NCI-H128 (cell line): ENCODE measurements around the gene NTF3.
A peak's percentile ranks its signal among the peaks of the same experiment; 100 is the strongest.

Source experiments
- DNase-seq: peaks from one replicate; lab custom pipeline; 2025; ENCODE audit not compliant: unreplicated experiment; lab: John Stamatoyannopoulos, UW

Gene NTF3

DNA sequence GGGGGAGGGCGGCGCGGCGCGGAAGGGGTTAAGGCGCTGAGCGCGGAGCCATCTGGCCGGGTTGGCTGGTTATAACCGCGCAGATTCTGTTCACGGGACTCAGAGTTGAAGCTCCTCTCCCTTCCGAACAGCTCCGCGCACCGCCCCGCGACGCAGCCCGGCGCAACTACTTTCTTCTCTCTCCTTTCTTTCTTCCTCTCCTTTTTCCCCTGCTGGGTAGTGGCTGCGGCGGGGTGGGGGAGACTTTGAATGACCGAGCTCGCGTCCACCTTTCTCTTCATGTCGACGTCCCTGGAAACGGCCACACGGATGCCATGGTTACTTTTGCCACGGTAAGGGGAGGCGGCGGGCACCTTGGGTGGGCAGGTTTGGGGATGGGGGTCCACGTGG, at the start of gene NTF3:
NTF3 (plus strand) TSS at position 98 of the 390 bp plus-strand sequence; CDS start at position 315, 217 bp downstream.
- DNase-seq, result no peak

DNA sequence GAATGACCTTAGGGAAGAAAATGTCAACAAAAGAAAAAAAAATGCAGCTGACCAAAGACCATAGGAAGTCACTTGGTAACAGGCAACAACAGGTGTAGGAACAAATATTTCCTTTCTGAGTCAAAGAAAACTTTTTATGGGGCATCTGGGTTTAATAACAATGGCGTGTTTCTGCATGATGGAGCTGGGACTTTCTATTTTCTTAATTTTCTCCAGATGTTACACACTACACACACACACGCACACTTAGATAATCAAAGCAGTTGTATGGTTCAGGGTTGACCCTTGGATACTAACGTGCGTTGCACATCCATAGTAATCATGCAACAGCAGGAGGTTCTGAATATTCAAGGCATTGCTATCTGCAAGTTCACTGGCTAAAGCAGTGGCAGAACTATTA, 47.9 kb upstream of the NTF3 start:
- DNase-seq, result no peak

DNA sequence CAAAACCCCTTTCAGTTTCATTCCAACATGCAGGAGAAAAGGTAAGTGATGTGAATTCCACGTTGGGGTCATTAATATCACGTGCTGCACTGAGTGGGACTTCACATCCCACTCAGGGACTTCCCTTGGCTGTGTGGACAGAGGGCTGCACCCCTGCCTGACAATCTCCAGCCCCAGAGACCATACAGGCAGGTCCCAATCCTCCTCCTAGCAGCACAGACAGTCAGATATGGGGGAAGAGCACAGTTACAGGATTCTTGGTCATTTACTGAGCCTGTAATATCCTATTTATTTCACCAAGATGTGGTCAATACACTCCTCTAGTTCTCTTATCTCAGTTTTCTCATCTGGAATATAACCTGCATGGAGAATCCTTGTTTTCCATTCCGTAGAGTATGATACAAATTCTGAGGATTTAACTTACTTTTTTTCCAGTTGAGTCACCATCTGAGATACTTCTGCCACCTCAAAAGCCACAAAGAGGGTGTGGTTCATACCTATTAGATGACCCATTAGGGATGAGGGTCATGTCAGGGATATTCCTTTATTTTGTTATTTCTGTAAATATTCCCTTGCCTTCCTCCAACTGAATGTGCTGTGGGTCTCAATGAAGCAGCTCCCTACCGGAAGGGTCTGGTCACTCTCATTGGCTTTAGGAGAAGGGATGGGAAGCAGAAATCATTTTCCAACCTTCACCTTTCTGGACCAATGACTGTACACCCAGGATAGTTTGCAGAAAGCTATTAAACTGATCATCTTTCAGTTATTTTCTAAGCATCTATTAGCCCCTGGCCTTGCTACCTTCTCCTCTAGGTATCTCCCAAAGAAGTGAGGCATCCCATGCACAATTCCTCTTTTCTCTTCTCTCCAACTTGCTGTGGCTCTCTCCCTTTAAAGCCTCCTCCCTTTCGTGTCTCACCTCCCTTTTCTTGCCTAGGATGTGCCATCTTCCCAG, 43.0 kb upstream of the NTF3 start:
- DNase-seq, result no peak

DNA sequence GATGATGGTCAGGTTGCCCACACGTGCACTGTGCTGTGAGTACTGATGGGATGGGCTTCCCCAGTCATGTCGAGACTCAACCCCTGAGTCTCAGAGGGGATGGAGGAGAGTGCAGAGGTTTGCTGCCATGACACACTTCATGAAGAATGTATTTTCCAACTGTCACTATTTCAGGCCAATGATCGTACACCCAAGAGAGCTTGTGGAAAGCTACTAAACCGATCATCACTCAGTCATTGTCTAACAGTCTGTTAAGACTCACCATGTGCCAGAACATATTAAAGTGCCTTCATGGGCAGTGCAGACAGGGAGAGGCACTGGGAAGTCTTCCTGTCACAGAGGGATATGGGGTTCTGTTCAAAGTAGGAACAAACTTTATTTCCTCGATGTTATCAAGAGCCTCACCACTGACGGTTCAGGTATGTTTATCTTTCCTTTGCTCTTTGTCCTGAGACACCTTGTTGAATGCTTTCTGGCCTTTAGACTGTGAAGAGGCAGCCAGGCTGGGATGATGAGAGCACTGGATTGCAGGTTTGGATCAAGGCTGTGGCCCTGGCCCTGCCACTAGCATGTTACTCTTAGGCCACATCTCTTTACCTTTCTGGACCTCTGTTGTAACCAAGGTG, 41.6 kb upstream of the NTF3 start:
- DNase-seq, result no peak

DNA sequence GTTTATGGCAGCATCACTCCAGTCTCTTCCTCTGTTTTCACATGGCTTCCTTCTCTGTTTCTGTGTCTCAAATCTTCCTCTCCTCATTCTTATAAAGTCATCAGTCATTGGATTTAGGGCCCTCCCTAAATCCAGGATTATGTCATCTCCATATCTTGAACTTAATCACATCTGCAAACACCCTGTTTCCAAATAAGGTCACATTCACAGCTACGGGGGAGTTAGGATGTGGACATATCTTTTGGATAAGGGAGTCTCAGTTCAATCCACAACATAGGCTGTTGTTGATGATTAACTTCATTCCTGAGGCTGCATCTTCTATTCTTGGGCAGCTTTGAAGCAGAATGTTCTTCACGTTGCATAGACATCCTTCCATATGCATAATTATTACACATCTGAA, 40.3 kb upstream of the NTF3 start:
- no peak for DNase-seq

DNA sequence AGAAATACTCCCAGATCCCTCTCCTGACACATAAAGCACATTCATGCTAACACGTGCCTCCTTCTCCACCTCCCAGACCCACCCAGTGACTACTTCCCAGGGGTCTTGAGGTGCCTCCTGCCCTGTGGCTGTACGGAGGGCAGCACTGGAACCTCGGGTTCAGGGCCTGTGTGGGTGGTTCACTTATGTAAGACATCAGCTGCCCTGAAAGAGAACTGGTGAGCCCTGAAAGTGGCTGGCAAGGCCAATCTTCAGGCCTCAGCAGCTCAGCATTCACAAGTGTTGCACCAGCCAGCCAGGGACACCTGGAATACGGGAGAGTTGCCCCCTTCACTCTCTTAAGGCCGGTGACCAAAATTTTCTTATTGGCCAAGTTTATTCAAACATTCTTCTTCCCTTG, 38.9 kb upstream of the NTF3 start:
- no peak for DNase-seq

DNA sequence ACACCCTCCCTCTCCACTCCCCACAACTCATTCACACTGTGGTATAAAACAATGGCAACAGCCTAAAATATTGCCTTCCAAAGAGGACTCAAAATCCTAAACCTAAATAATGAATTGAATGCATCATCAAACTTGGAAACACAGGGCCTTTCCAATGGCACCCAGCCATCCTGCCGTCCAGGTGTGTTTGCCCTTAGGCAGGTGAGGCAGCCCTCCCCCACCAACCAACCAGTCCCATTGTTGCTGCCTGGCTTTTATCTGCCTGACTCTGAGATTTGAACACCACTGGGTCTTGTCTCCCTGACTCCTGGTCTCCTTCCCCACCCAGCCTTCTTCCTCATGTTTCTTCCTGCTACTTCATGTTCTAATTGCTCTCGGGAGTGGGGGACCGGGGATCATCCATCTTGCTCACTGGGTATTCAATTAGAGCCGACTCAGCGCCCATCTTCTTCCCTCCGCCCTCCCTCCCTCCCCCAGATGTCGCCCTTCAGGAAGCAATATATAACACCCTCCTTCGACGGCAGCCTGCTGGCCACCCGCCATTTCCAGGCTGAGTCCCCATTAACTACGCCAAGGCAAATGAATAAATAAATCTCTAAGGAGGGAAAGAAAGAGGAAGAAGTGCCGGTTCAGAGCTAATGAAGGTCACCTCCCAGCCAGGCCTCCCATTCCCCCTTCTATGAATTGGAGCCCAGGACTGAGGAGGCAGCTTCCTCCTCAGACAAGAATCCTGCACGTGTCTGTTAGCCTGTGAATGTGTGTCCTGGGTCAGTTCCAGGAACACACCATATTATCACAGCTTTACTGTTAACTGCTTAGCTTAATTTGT, 36.3 kb upstream of the NTF3 start:
- no peak for DNase-seq

DNA sequence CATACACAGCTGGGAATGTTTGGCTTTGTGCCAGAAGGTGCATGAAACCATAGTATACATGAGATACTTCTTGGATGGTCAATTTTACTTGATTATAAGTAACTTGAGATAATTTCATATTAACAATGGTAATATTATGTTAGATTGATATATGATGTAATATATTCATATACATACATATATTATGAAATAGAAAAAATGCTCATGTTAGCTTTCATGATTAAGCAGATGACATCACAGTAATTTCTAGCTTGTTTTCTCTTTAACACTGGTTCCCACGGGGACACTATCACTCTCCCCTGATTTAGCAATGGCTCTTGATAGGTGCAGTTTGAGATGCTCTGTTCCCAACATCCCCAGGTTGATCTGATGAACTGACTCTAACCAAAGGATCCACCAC, 35.4 kb upstream of the NTF3 start:
- DNase-seq, result no peak

DNA sequence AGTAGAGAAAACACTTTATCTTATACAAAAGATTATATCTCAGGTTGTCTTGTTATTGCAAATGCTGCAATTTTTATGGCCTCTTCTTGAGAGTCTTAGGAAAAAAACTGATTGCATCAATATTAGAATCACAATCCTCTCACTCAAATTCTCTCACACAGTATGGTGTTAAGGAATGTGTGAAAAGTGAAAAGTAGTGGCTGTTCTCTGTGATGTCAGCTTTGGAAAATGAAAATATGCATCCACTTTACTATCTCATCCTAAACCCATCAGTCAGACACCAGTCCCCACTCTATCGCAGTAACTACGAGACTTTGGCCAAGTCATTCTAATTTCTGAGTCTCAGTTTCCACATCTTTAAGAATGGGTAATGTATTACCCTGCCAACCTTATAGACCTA, 32.6 kb upstream of the NTF3 start:
- no peak for DNase-seq

DNA sequence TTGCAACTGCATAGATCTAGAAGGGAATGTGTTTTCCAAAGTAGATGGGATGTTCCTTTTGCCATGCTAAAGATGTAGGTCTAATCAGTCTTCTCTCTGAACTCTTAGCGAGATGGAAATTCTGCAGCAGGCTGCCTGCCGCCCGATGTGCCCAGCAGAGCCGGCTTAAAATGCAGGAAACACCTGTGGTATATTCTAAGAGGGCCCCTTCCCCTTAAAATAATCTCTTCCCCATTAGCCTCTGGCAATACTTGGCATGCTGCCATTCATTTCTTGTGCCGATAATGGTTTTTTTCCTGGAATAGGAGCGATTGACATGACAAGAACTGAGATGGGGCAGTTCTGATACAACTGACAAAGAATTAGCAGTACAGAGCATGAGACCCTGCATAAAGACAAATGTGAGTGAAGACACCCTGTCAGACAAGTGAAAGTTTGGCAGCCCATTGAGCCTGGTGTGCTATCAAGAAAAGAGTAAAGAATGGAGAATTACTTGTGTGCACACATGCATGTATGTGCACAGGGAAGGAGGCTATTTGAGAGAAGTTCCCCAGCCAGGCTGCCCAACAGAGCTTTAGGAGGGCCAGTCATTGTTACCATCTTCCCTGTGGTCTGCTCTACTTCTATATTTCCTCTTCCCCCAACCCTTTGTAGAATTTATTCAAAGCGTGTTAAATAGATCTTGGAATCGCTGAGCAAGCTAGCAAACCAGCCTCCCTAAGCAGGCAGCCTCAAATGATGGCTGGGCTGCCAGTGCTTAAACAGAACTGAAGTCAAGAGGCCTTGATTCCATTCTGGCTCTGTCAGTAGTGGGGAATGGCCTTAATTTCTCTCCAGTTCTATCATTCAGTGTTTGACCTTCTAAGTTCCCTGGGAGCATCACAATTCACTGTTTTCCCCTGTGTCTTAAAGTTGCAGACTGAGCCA, 29.6 kb upstream of the NTF3 start:
- no peak for DNase-seq

DNA sequence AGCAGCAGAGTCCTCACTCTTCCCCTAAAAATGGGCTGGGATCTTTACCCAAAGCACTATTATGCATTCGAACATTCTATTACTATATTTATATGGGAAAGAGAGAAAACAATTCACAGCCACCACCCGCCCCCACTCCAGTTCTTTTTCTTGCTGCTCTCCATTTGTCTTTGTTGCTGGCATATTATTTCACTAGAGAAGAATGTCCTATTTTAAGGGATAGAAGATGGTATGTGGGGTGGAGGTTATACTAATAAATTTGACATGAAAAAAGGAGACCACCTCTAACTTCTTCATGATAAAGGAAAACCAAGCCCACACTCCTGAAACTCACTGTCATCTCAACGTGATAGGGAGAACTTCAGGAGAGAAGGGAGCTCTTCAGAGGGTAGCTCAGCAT, 28.5 kb upstream of the NTF3 start:
- DNase-seq, result no peak

DNA sequence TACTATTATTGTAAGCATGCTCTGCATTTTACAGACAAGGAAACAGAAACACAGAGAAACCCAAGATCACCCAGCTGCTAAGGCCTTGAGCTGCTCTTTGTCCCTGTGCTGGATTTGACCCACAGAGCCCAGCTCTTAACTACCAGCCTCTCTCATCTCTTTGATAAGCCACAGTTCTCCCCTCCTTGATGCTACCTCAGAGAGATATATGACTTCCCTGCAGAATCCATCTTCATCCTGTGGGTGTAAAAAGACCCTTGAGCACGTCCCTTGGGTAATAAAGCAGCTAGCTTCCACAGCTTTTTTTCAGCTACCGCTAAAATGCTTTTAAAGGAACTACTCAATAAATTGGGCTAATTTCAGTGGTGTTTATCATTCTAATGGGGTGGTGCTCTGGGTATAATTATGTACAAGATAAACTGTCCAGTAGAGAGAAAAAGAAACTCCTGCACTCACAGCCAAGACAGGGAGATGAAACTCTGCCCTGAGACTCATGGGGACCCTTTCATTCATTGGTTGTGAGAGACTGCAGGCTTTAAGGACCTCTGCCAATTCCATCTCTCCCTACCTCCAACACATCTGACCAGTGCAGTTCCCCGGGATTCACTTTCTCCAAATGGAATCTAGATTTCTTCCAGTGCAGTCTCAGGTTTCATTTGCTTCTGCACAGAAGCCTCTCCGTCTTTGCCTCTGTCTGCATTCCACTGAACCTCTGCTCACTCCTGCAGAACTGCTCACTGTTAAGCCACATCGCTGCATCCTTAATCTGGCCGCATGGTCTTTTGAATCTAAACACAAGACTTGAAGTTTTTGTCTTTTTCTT, 24.7 kb upstream of the NTF3 start:
- no peak for DNase-seq

DNA sequence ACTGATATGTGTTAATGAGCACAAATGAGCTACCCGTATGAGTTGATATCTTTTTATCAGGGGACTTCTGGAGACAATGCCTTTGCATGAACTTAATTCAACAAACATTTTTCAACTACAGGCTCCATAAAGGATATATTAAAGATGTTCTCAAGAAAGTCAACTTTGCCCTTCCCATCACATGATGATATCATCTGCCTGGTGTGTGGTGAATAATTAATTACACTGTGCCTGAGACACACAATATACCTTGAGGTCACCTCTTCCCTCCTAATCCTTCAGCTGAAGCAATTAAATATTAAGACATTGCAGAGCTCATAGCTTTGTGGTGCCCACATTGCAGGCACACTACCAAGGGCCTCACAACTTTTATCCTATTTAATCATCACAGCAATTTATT, 22.3 kb upstream of the NTF3 start:
- DNase-seq, result no peak

DNA sequence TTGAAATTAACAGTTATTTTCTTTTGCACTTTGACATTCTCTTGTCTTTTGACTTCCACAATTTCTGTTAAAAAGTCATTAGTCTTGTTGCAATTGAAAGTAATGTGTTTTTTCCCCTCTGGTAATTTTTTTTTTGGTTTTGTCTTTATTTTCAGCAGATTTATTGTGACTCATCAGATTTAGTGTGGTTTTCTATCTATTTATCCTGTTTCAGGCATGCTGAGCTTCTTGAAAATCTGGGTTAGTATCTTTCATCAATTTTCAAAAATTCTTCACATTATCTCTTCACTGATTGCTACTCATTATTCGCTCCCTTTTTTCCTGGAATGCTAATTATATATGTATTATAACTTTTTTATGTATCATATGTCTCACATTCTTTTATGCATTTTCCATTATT, 15.3 kb upstream of the NTF3 start:
- DNase-seq, result no peak

DNA sequence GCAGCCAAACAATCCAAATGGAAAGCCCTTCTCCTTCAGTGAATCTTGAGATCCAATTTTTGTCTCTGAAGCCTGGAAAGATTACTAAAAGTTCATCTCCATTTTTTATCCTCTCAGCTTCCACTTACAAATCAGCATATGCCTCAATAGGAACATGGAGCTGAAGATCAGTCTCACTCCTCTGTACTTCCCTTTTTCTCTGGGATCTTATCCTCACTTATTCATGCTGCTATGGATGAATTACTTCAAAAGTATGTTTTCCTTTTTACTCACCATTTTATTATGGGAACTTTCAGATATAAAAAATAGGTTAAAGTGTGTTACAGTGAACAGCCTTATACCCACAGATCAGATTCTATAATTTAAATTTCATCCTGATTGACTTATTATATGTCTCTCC, 14.4 kb upstream of the NTF3 start:
- no peak for DNase-seq

DNA sequence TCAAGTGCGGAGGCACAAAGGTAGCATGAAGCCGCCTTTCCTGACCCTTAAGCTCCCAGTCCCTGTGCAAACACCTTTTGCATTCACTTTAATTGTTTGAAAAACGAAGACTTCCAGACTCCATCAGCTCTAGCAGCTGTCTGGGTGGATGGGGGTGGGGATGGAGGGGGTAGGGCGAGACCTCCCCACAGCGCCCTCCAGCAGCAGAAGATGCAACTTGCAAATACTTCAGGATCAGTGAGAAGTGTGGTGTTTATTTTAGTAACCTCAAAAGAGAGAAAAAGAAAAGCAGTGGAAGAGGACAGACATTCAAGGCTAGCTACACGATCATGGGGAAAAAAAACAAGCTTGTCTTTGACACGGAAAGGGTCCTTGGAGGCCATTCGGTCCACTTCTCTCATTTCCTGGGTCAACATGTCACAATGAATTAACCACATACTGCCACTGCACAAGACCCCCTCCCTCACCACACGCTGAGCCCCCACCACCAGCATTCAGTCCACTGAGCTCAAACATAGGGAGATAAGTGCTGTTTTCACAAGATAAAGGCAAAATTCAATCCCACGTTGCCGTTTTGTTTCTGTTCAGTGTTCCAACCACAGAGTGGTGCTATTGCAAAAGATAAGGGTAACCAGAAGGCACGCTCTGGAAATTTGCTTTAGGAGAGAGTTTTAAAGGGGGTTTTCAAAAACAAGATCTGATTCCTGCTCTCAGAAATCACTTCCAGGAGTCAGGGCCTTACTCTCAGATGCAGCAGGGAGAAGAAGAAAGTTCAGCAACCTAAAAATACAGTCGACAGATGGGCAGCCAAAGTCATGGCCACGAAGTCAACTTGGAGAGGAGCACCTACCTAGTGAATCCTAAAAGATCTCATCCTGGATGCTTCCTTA, 3.3 kb upstream of the NTF3 start:
- DNase-seq, result peak; percentile 30

DNA sequence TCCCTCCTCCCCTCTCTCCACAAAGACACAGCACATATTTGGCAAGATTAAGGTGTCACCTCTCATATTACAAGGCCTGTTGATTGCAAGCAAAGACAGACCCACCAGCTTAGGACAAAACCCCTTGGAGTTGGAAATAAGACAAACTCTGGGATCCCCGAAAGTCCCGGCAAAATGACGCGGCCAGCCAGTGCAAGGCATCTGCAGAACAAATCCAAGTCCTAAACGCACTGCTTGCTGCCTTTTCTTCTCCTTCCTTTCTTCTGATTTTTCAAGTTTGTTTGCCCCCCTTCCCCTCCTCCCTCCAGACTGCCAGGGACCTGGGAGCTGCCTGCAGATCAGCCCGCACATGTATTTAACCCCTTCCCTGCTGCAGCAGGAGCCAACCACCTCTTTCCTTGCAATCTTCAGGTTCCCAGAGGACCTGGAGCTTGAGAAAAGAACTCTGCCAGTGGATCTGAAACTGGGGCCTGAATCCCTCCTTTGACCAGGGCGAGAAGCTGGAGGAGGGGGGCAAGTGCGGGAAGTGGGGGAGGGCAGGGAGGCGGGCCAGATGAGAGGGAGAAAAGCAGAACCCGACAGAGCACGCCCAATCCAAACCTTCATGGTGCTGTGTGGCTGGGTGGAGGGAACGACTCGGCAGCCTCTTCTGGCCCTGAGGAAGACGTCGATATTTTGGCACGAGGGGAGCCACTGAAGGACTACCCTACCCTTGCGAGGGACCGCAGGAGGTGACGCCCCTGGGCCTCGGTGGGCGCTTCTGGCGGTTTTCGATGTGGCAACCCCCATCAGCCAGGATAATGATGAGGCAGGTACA, 2.0 kb upstream of the NTF3 start:
- DNase-seq, result no peak
